WI38 (cell line): ENCODE data around the gene CFAP298.

Experiments
- H3K4me3 ChIP-seq: 2 replicates; pipeline ENCODE4 v1.5.1; 2011; ENCODE audit warnings: low read depth, mild to moderate bottlenecking, control low read depth, low read length
- CTCF ChIP-seq: IDR thresholded peaks from 2 replicates; pipeline ENCODE4 v1.5.1; 2012; ENCODE audit warnings: low read depth, mild to moderate bottlenecking, control low read depth, low read length

The CFAP298 gene

GRCh38 chr21:32605469-32605868 is 6.7 kb downstream of the CFAP298 start:
- H3K4me3 ChIP-seq, result no peak overlapping the region
- no peak for TF ChIP-seq CTCF

GRCh38 chr21:32604464-32604863 is 7.7 kb downstream of the CFAP298 start:
- TF ChIP-seq CTCF, result no peak
- H3K4me3 ChIP-seq, result no peak overlapping the region

GRCh38 chr21:32603131-32603530 is 9.0 kb downstream of the CFAP298 start:
- H3K4me3 ChIP-seq, result no peak overlapping the region
- TF ChIP-seq CTCF, result no peak

GRCh38 chr21:32602099-32602498 is 10.1 kb downstream of the CFAP298 start:
- H3K4me3 ChIP-seq, result no peak overlapping the region
- TF ChIP-seq CTCF, result no peak

- TF ChIP-seq CTCF, result no peak
- no peak overlapping the region for H3K4me3 ChIP-seq
These were observed 12.7 kb downstream of the CFAP298 start for GRCh38 chr21:32599526-32599925.

- no peak overlapping the region for H3K4me3 ChIP-seq
- TF ChIP-seq CTCF, result no peak
These were observed 13.1 kb downstream of the CFAP298 start for GRCh38 chr21:32599091-32599490.

GRCh38 chr21:32597205-32597604 is 15.0 kb downstream of the CFAP298 start:
- H3K4me3 ChIP-seq, result no peak overlapping the region
- no peak for TF ChIP-seq CTCF
